ENCODE results near the gene KRTAP5-8. TPM values are rescaled to one million over a fixed set of nuclear protein-coding genes. Genes with fewer than 3 reads are reported as not detected.
"Not testable (repeated sequence)": the region's sequence is repeated elsewhere in the genome, so short reads cannot be mapped to it uniquely, and the experiment has no call there.

The KRTAP5-8 gene
- total and polyA plus RNA-seq, 2 experiments from 2014 or later = not detected

DNA sequence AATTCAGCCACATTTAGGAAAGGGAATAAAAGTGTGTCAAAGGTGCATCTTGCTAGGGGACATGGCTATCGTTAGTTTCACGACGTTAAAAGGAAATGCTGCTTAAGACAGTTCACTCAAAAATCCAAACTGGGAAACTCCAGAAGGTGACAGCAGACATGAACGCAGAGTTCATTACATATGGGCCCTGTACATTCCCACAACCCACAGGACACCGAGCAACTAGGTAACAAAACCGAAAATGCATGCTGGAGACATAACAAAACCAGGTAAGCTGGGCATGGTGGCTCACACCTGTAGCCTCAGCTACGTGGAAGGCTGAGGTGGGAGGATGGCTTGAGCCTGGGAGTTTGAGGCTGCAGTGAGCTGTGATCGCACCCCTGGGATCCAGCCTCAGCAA is 29.8 kb downstream of the KRTAP5-8 start:
- H3K4me3 ChIP-seq; H4K20me1 ChIP-seq (ENCODE audit: insufficient read depth); H3K4me2 ChIP-seq (ENCODE audit: unreplicated experiment); H3K9ac ChIP-seq; H3K36me3 ChIP-seq (ENCODE audit: low read depth); H3K4me1 ChIP-seq (ENCODE audit: insufficient read depth); H3F3A ChIP-seq (ENCODE audit: insufficient read depth); H3K9me3 ChIP-seq (ENCODE audit: low read depth); DNase-seq; H3K9me2 ChIP-seq (ENCODE audit: insufficient read depth); in situ Hi-C loops (cut with MboI); H3K79me2 ChIP-seq (ENCODE audit: insufficient read depth); H3K27me3 ChIP-seq (replicated peaks; ENCODE audit: insufficient read depth); H3K27ac ChIP-seq; H2AFZ ChIP-seq: not testable (repeated sequence)
- WGBS, 2 experiments (ENCODE audit: low coverage in 1 of 2, low lambda C conversion rate in 2 of 2, missing lambda C conversion rate in 2 of 2) = 50 to 70% methylated on average over 8 of the region's 8 CpGs

- no peak overlapping the region for H3K4me3 ChIP-seq
- H3K4me1 ChIP-seq (ENCODE audit: insufficient read depth) = no peaks in the 10 kb centered on the region
- no peaks in the 10 kb centered on the region for H4K20me1 ChIP-seq (ENCODE audit: insufficient read depth)
- no peak overlapping the region for H3K27ac ChIP-seq
- H3K9ac ChIP-seq = no peak overlapping the region
- H3K27me3 ChIP-seq (replicated peaks; ENCODE audit: insufficient read depth) = peaks cover 15% of the 10 kb centered on the region
- H3K4me2 ChIP-seq (ENCODE audit: unreplicated experiment) = no peak overlapping the region
- H3K36me3 ChIP-seq (ENCODE audit: low read depth) = no peaks in the 10 kb centered on the region
- no peaks in the 10 kb centered on the region for H3K79me2 ChIP-seq (ENCODE audit: insufficient read depth)
- no peaks in the 10 kb centered on the region for H3K9me2 ChIP-seq (ENCODE audit: insufficient read depth)
- no peak for TF ChIP-seq EZH2phosphoT487 (IDR thresholded peaks at IDR 0.05; ENCODE audit: insufficient read depth, low read depth)
- TF ChIP-seq EZH2 (IDR thresholded peaks at IDR 0.05; ENCODE audit: insufficient read depth, poor library complexity, severe bottlenecking) = no peak
- WGBS, 2 experiments (ENCODE audit: low coverage in 1 of 2, low lambda C conversion rate in 2 of 2, missing lambda C conversion rate in 2 of 2) = 53 to 58% methylated on average over 8 of the region's 8 CpGs
- H2AFZ ChIP-seq = no peak overlapping the region
- in situ Hi-C loops (cut with MboI) = no loop called here
- DNase-seq = peak; percentile 47
- H3K9me3 ChIP-seq (ENCODE audit: low read depth) = no peaks in the 10 kb centered on the region
- no peaks in the 10 kb centered on the region for H3F3A ChIP-seq (ENCODE audit: insufficient read depth)
These were observed 31.0 kb downstream of the KRTAP5-8 start for GRCh38 chr11:71568704-71569349.

DNA sequence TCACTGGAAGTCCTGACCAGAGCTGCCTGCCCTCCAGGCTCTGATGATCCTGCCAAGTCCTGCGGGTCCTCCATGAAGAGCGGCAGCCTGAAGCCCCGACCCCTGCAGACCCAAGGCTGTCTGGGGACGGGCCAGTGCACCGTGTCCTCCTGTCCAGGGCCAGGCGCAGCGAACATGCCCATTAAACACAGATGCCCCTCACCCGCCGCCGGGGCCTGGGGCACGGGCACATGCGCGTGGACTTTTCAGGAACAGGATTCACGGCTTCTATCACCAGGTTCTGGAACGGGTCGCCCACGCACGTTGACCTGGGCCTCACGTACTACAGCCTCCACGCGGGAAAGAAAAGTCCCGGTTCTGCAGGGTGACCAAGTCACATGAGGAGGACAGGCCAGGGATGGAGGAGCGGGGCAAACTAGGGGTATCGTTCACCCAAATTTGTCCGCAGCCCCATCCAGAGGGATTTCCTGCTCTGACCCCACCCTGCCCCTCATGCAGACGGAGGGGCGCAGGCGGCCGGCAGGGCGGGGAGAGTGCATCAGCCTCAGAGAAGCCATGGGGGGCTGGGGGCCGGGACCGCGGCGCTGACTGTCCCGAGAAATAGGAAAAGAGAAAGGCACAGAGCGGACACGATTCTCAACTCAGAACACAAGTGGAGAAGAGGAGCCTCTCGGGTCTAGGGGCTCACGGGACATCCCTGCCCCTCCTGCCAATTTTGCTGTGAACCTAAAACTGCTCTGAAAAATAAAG is 33.5 kb downstream of the KRTAP5-8 start:
- H3K9me3 ChIP-seq (ENCODE audit: low read depth); H3K4me2 ChIP-seq (ENCODE audit: unreplicated experiment); DNase-seq; in situ Hi-C loops (cut with MboI); H2AFZ ChIP-seq; H3K9me2 ChIP-seq (ENCODE audit: insufficient read depth); H3F3A ChIP-seq (ENCODE audit: insufficient read depth); H3K36me3 ChIP-seq (ENCODE audit: low read depth); H3K79me2 ChIP-seq (ENCODE audit: insufficient read depth); H3K4me3 ChIP-seq; H3K9ac ChIP-seq; H4K20me1 ChIP-seq (ENCODE audit: insufficient read depth); H3K27ac ChIP-seq; H3K4me1 ChIP-seq (ENCODE audit: insufficient read depth): not testable (repeated sequence)
- WGBS, 2 experiments (ENCODE audit: low coverage in 1 of 2, low lambda C conversion rate in 2 of 2, missing lambda C conversion rate in 2 of 2) = 78 to 79% methylated on average over 26 to 39 of the region's 39 CpGs
- peaks cover 32% of the 10 kb centered on the region for H3K27me3 ChIP-seq (replicated peaks; ENCODE audit: insufficient read depth)

DNA sequence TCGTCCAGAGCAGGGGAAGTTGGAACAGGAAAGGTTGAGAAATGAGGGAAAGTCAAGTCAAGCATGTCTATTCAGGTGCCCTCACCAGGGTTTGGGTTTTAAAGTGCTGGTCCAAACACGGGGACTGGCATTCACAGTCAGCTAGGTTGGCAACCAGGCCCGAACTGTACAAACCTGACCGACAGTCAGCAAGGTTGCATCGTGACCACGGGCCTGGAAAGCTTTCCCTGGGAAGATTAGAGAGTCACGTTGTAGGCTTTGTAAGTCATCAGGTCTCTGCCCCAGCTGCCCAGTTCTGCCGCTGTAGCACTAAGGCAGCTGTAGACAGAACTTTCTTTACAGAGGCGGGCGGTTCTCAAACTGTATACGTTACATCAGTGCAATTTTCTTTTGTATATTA is 35.0 kb downstream of the KRTAP5-8 start:
- Histone ChIP-seq H3K79me2 (ENCODE audit: insufficient read depth) (no peaks in the 10 kb centered on the region), H3K4me3 (no peak overlapping the region), H3K27ac (no peak overlapping the region), H3K4me2 (ENCODE audit: unreplicated experiment) (no peak overlapping the region), H2AFZ (no peak overlapping the region), H3K9me3 (ENCODE audit: low read depth) (no peaks in the 10 kb centered on the region), H4K20me1 (ENCODE audit: insufficient read depth) (no peaks in the 10 kb centered on the region), H3K9me2 (ENCODE audit: insufficient read depth) (no peaks in the 10 kb centered on the region), H3K9ac (no peak overlapping the region), H3K36me3 (ENCODE audit: low read depth) (no peaks in the 10 kb centered on the region), H3K4me1 (ENCODE audit: insufficient read depth) (no peaks in the 10 kb centered on the region), H3K27me3 (replicated peaks; ENCODE audit: insufficient read depth) (peaks cover 32% of the 10 kb centered on the region), H3F3A (ENCODE audit: insufficient read depth) (no peaks in the 10 kb centered on the region)
- WGBS, 2 experiments (ENCODE audit: low coverage in 1 of 2, low lambda C conversion rate in 2 of 2, missing lambda C conversion rate in 2 of 2) = 54 to 58% methylated on average over 11 of the region's 11 CpGs
- in situ Hi-C loops (cut with MboI) = no loop called here
- TF ChIP-seq EZH2 (IDR thresholded peaks at IDR 0.05; ENCODE audit: insufficient read depth, poor library complexity, severe bottlenecking) = no peak
- no peak for TF ChIP-seq EZH2phosphoT487 (IDR thresholded peaks at IDR 0.05; ENCODE audit: insufficient read depth, low read depth)
- DNase-seq = no peak
